GM19035 (cell line): ENCODE results near the gene APOH.

ENCODE experiments used
- ATAC-seq: cut with Tn5 transposase; IDR thresholded peaks from one replicate; pipeline ENCODE4 v1.9.1; 2021; ENCODE audit not compliant: unreplicated experiment

The APOH gene

DNA sequence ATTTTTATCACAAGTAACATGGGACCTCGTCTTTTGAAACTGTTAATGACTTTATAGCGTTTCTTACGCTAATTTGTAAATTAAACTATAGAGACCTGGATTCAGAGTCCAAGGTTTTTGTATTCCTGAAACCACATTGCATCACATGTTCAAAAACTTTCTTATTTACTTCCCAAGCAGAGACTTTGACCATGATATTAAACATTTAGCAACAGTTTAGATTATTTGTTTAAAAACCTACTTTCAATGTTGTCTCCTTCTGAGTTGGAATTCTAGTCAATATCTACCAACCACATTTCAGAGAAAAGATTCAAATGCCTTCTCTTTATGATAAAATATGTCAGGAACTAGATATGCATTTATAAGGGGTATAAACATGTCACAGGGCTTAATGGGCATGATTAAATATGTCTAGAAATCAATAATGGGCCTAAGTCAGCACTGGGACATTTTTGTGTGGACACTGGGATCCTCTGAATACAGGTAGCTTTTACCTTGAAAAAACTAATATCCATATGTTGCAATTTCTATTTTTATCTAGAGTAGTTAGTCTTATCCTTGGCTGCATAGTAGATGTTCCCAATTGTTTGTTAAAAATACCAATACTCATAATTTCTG is 6.3 kb upstream of the APOH start:
- ATAC-seq = no peak

DNA sequence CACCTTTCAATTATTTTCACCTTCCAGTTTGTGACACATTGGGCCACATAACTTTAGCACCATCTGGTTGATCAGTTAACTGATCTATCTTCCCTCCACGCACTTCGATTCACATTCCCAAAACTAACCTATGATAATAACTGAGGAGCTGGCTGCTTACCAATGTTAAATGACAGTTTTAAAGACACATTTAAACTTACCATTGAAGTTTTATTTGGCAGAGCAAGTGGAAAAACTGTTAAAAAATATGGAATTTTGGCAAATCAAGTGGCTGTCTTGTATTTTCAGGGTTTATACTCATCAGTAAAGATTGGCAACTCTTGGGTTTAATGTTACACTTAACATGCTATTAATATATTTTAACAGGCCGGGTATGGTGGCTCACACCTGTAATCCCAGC is 5.4 kb upstream of the APOH start:
- no peak for ATAC-seq

DNA sequence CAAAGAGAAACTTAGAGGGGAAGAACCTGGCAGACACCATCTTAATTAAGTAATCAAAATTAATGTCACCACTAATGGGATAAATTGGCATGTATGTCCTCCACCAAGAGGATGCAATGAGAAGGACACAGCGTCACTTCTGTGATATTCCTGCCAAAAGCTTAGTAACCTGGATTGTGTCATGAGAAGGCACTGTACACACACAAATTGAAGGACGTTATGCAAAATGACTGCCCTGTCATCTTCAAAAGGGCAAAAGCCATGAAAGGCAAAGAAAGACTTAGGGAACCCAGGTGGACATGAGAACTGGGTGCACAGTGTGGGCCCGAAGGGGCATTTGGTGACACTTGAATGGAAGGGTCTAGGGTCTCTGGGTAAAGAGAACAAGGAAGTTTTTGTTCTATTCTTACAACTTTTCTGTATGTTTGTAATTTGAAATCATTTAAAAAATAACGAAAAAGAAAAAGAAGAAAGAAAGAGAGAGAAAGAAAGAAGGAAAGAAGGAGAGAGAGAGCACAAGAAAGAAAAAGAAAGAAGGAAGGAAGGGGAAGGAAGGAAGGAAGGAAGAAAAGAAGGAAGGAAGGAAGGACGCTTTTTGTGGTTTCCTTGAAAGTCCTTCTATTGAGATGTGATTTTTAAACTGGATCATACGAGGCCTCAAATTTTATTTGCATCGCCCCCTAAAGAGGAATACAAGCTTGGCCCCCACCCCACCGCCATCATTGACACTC is 4.0 kb upstream of the APOH start:
- no peak for ATAC-seq

DNA sequence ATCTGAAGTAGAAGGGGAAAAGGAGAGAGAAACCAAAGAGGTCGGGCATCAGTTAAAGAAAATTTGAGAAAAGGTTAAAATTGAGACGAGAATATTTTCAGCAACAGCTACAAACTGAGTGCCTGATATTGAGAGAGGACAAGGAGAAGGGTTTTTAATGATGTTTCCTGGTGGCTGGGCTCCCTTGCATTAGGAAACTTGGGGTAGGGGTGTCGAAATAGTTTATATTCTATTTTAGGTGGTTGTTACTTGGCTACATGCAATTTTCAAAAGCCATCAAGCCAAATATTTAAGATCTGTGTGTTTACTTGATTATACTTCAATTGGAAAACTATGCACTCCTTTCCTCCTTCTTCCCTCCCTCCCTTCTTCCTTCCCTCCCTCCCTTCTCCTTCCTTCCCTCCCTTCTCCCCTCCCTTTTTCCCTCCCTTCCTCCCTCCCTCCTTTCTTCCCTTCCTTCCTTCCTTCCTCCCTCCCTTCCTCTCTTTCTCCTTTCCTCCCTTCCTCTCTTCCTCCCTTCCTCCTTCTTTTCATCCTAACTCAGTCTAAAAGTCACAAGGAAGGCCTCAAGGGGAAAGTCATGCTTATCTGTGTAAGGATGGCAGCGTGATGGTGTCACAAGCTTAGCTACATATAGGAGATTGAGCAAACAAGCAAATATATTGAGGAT is 1.8 kb upstream of the APOH start:
- no peak for ATAC-seq

DNA sequence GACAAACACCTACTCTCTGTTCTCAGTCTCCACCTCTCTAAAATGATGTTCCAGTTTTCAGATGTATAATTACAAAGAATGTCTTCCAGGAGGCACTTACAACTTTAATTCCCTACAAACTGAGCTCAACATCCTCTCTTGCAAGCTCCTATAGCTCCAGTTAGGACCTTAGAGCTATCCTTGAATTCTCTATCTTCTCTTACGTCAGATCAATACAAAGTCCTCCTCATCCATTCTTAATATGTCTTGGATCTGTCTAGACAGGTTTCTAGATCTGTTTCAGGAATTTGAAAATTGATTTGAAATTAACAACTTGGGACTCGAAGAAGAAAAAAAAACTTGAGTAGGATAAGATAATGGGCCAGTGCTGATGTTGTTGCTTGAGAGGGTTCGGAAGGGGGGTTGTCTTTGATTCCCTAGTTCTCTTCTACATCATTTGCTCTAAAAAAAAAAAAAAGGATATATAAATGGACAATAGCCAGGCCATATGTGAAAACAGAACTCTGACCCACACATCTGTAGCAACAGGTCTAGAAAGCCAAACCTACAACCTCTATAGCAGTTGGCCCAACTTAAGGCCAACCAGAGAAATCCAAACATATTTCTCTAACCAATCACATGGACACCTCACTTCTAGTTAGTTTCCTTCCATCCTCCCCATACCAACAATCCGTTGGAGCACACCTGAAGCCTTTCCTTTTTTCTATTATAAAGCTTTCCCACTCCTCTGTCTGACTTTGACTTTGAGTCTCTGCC is 746 bp upstream of the APOH start:
- ATAC-seq = no peak

DNA sequence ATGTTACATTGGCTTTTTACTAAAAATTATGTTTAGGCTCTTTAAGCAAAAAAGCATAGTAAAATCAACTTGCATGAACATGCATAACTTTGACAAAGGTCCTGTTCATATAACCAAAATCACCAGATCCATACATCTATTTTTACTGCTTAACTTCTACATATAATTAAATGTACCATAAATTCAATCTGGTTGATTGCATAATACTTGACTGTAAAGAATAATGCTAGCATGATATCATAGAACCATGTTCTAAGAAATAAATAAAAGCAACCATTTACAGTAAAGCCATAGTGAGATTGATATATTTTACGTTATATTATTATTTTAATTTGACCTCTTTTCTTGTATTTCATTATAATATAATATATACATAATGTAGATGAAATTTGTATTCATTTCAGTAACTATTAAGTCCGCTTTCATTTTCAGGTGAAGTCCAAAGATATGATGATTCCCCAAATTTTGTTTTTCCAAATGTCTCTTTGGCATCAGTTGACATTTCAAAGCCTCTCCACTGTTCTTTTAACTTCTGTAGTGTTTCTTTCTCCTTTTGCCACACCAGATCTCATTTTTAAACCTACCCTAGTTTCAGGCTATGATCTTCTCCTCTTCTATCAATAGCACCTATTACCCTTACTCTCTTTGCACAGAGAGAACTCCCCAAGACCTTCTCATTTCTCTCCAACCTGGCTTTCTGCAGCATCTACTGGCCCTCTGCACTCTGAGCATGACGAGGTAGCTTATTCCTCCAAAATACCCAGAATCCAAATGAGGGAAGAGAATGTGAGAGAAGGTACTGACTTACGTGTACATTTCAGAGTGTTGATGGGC is 1.8 kb downstream of the APOH start:
- no peak for ATAC-seq

DNA sequence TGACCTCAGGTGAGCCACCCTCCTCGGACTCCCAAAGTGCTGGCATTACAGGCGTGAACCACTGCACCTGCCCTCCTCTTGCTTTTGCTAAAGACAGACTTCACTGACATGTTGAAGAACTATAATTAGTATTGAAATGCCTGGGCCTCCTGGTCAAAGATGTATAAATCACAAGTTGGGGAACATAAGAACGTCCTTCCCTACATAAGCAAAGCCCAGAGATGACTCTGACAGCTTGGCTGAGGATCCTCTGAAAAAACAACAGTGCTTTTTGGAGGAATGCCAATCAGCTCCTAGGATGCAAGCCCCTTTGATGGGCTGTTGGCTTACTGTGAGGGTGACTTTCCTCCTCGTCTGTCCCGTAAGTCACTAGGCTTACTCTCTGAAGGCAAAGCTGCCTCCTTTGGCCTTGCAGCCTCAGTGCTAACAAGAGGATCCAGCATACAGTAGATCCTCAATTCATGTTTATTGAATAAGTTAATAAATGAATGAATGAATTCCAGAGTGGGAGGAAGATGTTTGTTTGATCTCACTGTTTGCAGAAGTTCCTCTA is 6.3 kb downstream of the APOH start:
- ATAC-seq = no peak

DNA sequence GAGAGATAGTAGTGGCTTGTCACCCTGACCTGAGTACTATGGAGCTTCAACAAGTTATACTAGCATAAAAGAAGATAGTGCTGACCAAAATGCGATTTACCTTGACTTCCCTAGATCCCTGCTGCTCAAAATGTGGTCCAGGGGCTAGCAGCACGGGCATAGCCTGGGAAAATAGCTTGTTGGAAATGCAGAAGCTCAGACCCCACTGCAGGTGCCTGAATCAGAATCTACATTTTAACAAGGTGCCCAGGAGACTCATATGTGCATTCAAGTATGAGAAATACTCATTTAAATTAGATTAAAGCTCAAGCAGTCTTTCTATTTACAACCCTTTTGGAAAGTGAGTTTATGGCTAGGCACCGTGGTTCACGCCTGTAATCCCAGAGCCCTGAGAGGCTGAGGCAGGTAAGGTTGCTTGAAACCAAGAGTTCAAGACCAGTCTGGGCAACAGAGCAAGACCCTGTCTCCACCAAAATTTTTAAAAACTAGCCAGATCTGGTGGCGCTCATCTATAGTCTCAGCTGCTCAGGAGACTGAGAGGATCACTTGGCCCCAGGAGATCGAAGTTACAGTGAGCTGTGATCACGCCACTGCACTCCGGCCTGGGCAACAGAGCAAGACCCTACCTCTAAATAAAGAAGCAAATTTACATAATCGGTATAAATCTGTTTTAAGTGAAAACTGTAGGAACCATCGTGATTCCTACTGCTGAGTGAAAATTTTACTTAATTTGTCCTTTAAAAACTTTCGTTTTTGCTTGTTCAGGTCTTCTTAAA is 7.3 kb downstream of the APOH start:
- ATAC-seq = no peak

DNA sequence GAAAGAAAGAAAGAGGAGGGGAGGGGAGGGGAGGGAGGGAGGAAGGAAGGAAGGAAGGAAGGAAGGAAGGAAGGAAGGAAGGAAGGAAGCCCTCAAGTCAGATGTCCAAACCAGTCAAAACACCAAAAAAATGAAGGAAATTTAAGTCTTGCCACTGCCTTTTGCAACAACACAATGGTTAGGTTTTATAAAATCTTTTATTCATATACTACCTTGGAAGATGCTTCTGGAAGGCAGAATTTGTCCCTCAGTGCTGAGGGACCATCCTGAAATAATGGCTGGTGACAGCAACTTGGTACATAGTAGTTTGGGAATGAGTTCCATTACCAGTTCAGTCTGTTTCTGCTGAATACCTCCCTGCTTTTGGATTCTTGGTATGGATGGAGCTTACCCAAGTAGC is 7.9 kb downstream of the APOH start:
- no peak for ATAC-seq

DNA sequence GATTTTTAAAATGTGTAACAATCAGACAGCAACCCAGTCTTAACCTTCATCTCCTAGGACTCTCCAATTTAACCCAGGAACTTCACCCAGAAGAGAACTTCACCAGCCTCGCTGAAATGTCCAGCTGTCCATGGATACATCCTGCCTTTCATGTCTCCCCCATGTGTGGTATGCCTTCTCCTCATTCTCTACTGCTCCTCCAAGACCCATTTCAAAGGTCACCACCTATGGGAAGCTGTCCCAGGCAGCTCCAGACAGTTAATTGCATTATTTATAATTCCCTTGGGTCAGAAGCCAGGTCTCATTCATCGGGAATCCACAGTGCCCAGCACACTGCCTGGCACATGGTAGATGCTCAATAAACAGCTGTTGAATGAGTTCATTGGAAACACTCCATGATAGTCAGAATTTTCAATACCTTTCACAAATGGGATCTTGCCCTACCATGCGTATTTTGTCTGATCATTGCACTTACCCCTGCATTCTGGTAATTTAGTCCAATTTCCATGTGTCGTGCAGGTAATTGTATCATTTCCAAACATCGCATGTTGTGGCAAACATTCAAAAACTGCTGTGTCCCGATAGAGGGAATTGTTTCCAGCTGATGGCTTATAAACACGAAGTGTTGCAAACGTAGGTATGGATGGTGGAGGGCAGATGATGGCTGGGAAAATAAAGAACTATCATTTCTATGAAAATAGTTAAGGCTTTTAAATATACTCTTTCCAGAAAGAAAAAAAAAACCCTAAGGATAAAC is 9.0 kb downstream of the APOH start:
- no peak for ATAC-seq

DNA sequence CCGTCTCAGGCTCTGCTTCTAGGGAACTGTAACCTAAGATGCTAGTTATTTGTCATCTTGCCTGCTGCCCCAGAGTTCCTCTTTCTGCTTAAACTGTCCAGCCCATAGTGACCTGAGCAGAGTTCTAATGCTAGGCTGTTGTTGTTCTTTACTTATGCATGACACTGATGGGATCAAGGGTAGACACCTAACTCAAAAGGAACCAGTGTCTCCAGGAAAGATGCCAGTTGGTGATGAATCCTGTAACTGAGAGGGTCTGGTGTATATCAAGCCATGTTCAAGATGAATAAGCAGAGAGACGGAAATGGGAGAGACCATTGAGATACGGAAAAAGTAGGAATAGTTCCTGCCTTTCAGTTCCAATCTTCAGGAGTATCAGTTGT is 13.7 kb downstream of the APOH start:
- ATAC-seq = no peak

DNA sequence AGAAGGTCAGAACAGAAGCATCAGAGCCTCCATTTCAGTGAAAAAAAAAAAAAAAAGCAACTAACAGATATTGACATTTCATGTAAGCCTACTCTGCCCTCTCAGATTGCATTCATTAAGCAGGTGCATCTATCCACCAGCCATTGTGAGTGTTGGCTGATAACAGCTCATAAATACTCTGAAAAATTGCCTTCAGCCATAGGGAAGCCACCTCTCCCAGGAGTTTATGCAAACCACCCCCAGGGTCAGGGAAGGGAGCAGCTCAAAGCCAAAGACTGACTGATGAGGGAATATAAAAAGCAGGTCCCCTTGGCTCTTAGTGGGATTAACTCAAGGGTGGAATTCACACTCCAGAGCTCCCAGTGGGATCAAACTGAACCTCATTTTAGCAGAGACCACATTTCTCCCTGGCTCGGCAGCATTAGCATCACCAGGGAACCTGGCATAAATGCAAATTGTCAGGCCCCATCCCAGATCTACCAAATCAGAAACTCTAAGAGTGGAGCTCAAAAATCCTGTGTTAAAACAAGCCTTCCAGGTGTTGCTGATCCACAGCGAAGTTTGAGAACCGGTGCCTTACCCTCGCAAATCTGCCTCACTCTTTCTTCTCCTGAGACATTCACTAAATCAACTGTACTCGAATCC is 14.2 kb downstream of the APOH start:
- no peak for ATAC-seq

DNA sequence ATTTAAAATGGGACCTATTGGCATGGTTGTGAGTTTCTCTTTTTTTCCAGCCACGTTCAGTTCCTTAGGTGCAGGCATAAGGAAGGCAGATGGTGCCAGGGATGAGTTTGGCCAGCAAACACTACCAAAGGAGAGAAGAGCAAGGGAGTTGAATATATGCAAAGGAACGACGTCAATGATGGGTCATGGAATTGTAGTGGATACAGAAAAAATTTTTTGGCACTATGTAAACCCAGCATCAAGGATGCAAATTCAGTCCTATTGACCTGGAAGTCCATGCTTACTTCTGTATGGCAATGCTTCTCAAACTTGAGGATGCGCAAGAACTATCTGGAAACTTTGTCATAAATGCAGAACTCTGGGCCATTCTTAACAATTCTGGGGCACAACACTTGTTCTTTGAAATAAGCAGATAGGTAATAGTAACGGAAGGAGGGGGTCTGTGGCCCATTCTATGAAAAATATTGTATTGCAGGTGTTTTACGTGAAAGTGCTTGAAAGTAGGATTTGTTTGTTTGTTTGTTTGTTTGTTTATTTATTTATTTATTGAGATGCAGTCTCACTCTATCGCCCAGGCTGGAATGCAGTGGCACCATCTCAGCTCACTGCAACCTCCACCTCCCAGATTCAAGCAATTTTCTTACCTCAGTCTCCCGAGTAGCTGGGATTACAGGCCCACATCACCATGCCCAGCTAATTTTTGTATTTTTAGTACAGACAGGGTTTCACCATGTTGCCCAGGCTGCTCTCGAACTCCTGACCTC is 18.0 kb downstream of the APOH start:
- no peak for ATAC-seq

DNA sequence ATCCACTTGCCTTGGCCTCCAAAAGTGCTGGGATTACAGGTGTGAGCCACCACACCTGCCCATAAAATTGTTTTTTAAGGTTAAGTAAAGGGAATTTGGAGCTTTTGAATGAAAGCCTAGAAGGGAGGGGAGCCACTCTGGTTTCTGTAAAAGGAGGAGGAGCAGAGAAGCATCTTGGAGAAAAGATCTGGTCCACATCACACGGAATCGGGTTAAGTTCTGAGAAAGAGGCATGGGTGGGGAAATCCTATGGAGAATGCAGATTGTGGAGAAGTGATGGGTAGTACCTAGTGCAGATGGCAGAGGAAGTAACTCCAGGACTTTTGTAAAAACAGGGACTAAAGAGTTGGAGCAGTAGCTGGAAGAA is 19.0 kb downstream of the APOH start:
- no peak for ATAC-seq

DNA sequence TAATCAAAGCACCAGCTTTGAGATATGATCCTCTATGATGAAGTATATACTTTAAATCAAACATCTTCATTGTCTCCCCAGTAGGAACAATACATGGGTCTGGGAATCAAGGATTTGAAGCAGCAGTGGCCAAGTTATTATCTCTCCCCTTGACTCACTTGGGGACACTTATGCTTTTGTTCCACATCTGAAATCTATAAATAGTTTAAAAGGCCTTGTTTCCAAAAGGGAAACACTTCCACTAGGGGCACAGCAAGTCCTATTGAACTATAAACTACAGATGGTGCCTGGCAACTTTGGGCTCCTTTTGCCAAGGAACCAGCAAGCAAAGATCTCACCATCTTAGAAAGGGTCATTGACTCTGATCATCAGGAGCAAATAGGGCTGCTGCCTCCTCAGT is 21.3 kb downstream of the APOH start:
- ATAC-seq = no peak

DNA sequence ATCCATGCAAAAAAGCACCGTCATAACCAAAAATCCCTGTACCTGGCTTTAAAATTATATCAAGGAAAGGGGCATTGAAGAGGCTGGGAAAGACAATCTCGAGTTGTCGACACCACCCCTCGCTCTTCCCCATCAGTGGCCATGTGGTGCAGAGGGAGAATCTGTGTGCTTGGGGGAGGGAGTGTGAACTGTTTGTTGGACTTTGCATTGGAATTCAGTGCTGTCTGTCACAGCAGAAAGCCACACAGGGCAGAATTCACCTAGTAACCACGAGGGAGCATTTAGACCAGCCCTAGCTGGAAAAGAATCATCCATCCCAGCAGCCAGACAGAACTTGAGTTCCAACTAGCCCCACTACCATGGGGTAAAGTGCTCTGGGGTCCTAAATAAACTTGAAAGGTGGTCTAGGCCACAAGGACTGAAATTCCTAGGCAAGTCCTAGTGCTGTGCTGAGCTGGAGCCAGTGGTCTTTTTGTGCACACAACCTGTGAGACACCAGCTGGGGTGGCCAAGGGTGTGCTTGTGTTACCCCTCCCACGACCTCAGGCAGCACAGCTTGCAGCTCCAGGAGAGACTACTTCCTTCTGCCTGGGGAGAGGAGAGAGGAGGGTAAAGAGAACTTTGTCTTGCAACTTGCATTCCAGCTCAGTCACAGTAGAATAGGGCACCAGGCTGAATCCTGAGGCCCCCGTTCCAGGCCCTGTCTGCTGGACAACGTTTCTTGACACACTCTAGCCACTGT is 25.8 kb downstream of the APOH start:
- no peak for ATAC-seq

DNA sequence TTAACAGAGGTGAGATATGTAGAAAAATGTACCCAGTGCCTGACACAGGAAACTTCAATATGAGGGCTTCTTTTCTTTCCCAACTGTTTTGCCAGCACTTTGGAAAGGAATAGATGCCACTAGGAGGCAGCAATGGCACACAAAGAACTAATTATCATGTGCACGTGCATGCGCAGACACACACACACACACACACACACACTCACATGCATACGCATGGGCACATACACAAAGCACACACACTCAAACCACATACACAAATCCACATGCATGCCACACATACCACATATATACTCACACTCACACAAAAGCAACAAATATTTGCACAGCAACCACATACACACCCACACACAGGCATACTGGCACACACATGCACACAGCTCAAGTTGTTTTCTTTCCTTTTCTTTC is 28.5 kb downstream of the APOH start:
- ATAC-seq = no peak
